Panc1 (cell line): ENCODE data around the gene AZI2. TPM values are rescaled to one million over a fixed set of nuclear protein-coding genes. Genes with fewer than 3 reads are reported as not detected.

ENCODE experiments used
- ATAC-seq: fragments of 200-7000 bp; cut with Tn5 transposase; 2 replicates; pipeline ENCODE4 v1.9.1; 2020; ENCODE audit warnings: mild to moderate bottlenecking, moderate library complexity
- BruUV-seq: library from RNA; stranded (reverse); fragments of 400-500 nt; replicated peaks from 2 replicates; lab custom pipeline; 2021; lab: Mats Ljungman, UMichigan
- CTCF ChIA-PET: fragments of 300-600 bp; sonication (Branson Sonifier 250); formaldehyde crosslinking; loops from one replicate; lab custom pipeline; 2022; ENCODE audit warnings: antibody characterized with exemption; lab: Charles Lee
- POLR2A ChIA-PET: fragments of 300-600 bp; sonication (Branson Sonifier 250); formaldehyde crosslinking; loops from one replicate; lab custom pipeline; 2022; ENCODE audit warnings: antibody characterized with exemption; lab: Charles Lee
- DNase-seq: peaks from one replicate; pipeline ENCODE4 v3.0.0-alpha.2; 2010; ENCODE audit warnings: low read depth, low spot score
- H3K27ac ChIP-seq: 2 replicates; pipeline ENCODE4 v1.5.1; 2011; ENCODE audit warnings: mild to moderate bottlenecking, low read length, inconsistent platforms
- H3K27me3 ChIP-seq: fragments of 200-500 bp; sonication (Bioruptor generic); 2 replicates; pipeline ENCODE4 v1.6.0; 2014; ENCODE audit warnings: low read length, inconsistent platforms; ENCODE audit not compliant: control insufficient read depth, insufficient read depth
- H3K36me3 ChIP-seq: fragments of 200-500 bp; sonication (Bioruptor generic); 2 replicates; pipeline ENCODE4 v1.5.1; 2014; ENCODE audit warnings: inconsistent platforms, mild to moderate bottlenecking, low read length, moderate library complexity; ENCODE audit not compliant: control insufficient read depth, insufficient read depth
- H3K4me1 ChIP-seq: 2 replicates; pipeline ENCODE4 v1.5.1; 2011; ENCODE audit warnings: inconsistent platforms, mild to moderate bottlenecking, low read length, moderate library complexity; ENCODE audit not compliant: control insufficient read depth, insufficient read depth
- H3K4me3 ChIP-seq, 2 experiments: 2 replicates each; pipeline ENCODE4 v1.5.1; 2011 to 2012; ENCODE audit warnings: low read depth in 2 of 2, low read length in 2 of 2, mild to moderate bottlenecking in 2 of 2, inconsistent platforms in 1 of 2, moderate library complexity in 1 of 2
- H3K9me3 ChIP-seq: fragments of 200-500 bp; sonication (Bioruptor generic); 2 replicates; pipeline ENCODE4 v1.5.1; 2014; ENCODE audit warnings: low read depth, mild to moderate bottlenecking, inconsistent platforms, low read length, moderate library complexity; ENCODE audit not compliant: control insufficient read depth, insufficient read depth
- POLR2AphosphoS5 ChIP-seq: IDR thresholded peaks from 2 replicates; pipeline ENCODE4 v1.6.1; 2012; ENCODE audit warnings: mild to moderate bottlenecking, low read depth, low read length, moderate library complexity
- REST ChIP-seq, 2 experiments: IDR thresholded peaks; 2 replicates each; pipeline ENCODE4 v1.6.1; 2011 to 2012; ENCODE audit warnings: low read depth in 2 of 2, control low read depth in 1 of 2, low read length in 1 of 2, mild to moderate bottlenecking in 1 of 2, moderate library complexity in 1 of 2; ENCODE audit not compliant: insufficient read depth in 1 of 2
- SIN3A ChIP-seq: IDR thresholded peaks from 2 replicates; pipeline ENCODE4 v1.6.1; 2012; ENCODE audit warnings: low read depth, mild to moderate bottlenecking, low read length, moderate library complexity, borderline replicate concordance; ENCODE audit not compliant: insufficient read depth
- TCF7L2 ChIP-seq: IDR thresholded peaks from 2 replicates; pipeline ENCODE4 v1.6.1; 2011; ENCODE audit warnings: mild to moderate bottlenecking, low read depth, low read length, inconsistent platforms
- in situ Hi-C: cut with HindIII; loops from 2 replicates; pipeline ENCODE4 v1.10.0; 2016; ENCODE audit warnings: low sequenced_read_pairs, low pct_unique_long_range_greater_than_20kb
- intact Hi-C: fragments of 100-400 bp; cut with micrococcal nuclease; formaldehyde crosslinking; loops from one replicate; pipeline ENCODE4 v1.10.0; 2022; ENCODE audit not compliant: unreplicated experiment
- total RNA-seq: library from RNA; stranded (reverse); gene quantifications from one replicate; pipeline ENCODE4 v1.2.1, GENCODE V29; 2021; ENCODE audit not compliant: unreplicated experiment
- TF ChIP-seq, protein P1 (sequence below): fragments of 450-650 bp; IDR thresholded peaks from 2 replicates; pipeline ENCODE4 v1.5.1; 2017; ENCODE audit warnings: mild to moderate bottlenecking

Gene AZI2
- total RNA-seq, 1 experiment from 2014 or later: 42.4 TPM

DNA sequence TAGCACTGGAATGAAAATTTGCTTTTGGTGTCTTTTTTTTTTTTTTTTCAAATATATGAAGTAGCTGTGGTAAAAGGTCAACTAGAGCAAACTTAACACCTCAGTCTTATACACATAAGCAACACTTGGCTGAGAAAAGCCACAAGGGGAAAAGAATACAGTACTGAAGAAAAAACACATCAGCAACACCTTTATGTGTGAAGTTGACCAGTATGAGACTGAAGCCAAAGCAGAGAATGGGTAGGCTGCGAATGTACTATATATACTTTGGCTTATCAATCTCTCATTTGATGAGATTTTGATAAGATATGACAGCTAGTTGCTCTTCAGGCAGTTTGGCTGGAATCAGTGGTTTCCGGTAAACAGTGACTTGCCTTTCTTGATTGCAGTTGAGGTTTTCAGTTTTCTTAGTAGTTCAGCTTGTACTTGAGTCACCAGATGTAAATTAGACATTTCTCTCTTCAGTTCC is 22.1 kb downstream of the AZI2 start:
- ATAC-seq (no peak), DNase-seq (no peak)
- Histone ChIP-seq H3K36me3 (peaks cover 19% of the 10 kb centered on the region), H3K9me3 (no peaks in the 10 kb centered on the region), H3K4me3 (no peak overlapping the region), H3K27ac (no peak overlapping the region), H3K27me3 (no peaks in the 10 kb centered on the region), H3K4me1 (no peaks in the 10 kb centered on the region)
- no TSS peak for BruUV-seq
- ChIA-PET POLR2A (no interaction called here), CTCF (interaction anchor here (0.6 to 1.2 kb wide), 2 partner anchors 215 to 615 kb away, joined by 5 read pairs; no protein-coding TSS in a partner anchor)
- intact Hi-C loops: no loop called here
- TF ChIP-seq POLR2AphosphoS5 (no peak), REST (IDR thresholded peaks at IDR 0.05; ENCODE audit: insufficient read depth in 1 of 2, low read depth in 2 of 2, low read length in 1 of 2) (no peak), SIN3A (no peak), TCF7L2 (no peak)
- TF ChIP-seq, protein P1, sequence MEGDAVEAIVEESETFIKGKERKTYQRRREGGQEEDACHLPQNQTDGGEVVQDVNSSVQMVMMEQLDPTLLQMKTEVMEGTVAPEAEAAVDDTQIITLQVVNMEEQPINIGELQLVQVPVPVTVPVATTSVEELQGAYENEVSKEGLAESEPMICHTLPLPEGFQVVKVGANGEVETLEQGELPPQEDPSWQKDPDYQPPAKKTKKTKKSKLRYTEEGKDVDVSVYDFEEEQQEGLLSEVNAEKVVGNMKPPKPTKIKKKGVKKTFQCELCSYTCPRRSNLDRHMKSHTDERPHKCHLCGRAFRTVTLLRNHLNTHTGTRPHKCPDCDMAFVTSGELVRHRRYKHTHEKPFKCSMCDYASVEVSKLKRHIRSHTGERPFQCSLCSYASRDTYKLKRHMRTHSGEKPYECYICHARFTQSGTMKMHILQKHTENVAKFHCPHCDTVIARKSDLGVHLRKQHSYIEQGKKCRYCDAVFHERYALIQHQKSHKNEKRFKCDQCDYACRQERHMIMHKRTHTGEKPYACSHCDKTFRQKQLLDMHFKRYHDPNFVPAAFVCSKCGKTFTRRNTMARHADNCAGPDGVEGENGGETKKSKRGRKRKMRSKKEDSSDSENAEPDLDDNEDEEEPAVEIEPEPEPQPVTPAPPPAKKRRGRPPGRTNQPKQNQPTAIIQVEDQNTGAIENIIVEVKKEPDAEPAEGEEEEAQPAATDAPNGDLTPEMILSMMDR: no peak
- in situ Hi-C loops: no loop called here

GRCh38 chr3:28322464-28322863 is 26.2 kb downstream of the AZI2 start:
- no TSS peak for BruUV-seq
- Histone ChIP-seq H3K4me1 (no peaks in the 10 kb centered on the region), H3K36me3 (peaks cover 19% of the 10 kb centered on the region), H3K27me3 (no peaks in the 10 kb centered on the region), H3K27ac (no peak overlapping the region), H3K4me3 (no peak overlapping the region), H3K9me3 (no peaks in the 10 kb centered on the region)
- in situ Hi-C loops: no loop called here
- ChIA-PET CTCF (no interaction called here), POLR2A (no interaction called here)
- DNase-seq: no peak
- no peak for ATAC-seq
- TF ChIP-seq SIN3A: no peak
- intact Hi-C loops: no loop called here

- BruUV-seq: no TSS peak
- ATAC-seq: no peak
- TF ChIP-seq, protein P1: no peak
- TF ChIP-seq POLR2AphosphoS5: no peak
- no peak for TF ChIP-seq SIN3A
- no peak for TF ChIP-seq TCF7L2
- no peak for TF ChIP-seq REST (IDR thresholded peaks at IDR 0.05; ENCODE audit: insufficient read depth in 1 of 2, low read depth in 2 of 2, low read length in 1 of 2)
- ChIA-PET POLR2A (no interaction called here), CTCF (no interaction called here)
- Histone ChIP-seq H3K27me3 (no peaks in the 10 kb centered on the region), H3K4me1 (no peaks in the 10 kb centered on the region), H3K36me3 (peaks cover 14% of the 10 kb centered on the region), H3K4me3 (no peak overlapping the region), H3K9me3 (no peaks in the 10 kb centered on the region), H3K27ac (no peak overlapping the region)
- in situ Hi-C loops: no loop called here
- intact Hi-C loops: no loop called here
- DNase-seq: no peak
Measured at GRCh38 chr3:28320981-28321380, 27.6 kb downstream of the AZI2 start.
